Activated T-cell treated with anti-CD3 and anti-CD28 coated beads, Interleukin-2, amount 50 U/mL, for 72 hours (primary cell): ENCODE data around the gene FKBP5. TPM values are rescaled to one million over a fixed set of nuclear protein-coding genes. Genes with fewer than 3 reads are reported as not detected.
"Not testable (repeated sequence)": the region's sequence is repeated elsewhere in the genome, so short reads cannot be mapped to it uniquely, and the experiment has no call there.

Experiments used
- ATAC-seq, 2 donors: fragments of 150-1000 bp; cut with Tn5 transposase; replicated peaks in 1 of 2; 2 replicates each; pipeline ENCODE4 v1.10.0; 2021; ENCODE audit warnings: moderate library complexity in 2 of 2, mild to moderate bottlenecking in 1 of 2
- DNase-seq, 2 donors: peaks; one replicate each; pipeline ENCODE4 v3.0.0; 2021 to 2022; ENCODE audit warnings: mixed read lengths in 1 of 2
- H3K27ac Mint-ChIP-seq: one replicate; pipeline ENCODE4 v1.8.0; 2022; ENCODE audit warnings: mild to moderate bottlenecking, moderate library complexity, mixed read lengths
- H3K27me3 Mint-ChIP-seq: one replicate; pipeline ENCODE4 v1.8.0; 2022; ENCODE audit warnings: low read depth, mixed read lengths
- H3K36me3 Mint-ChIP-seq, 2 donors: one replicate each; pipeline ENCODE4 v1.8.0; 2022; ENCODE audit warnings: mixed read lengths in 2 of 2, mild to moderate bottlenecking in 1 of 2; ENCODE audit not compliant: insufficient read depth in 2 of 2
- H3K4me1 Mint-ChIP-seq: one replicate; pipeline ENCODE4 v1.8.0; 2022; ENCODE audit warnings: low read depth, mixed read lengths
- H3K4me3 Mint-ChIP-seq, 2 donors: one replicate each; pipeline ENCODE4 v1.8.0; 2022; ENCODE audit warnings: mild to moderate bottlenecking in 2 of 2, mixed read lengths in 2 of 2, moderate library complexity in 2 of 2
- H3K9me3 Mint-ChIP-seq, 2 donors: one replicate each; pipeline ENCODE4 v1.8.0; 2022; ENCODE audit warnings: mixed read lengths in 2 of 2
- total RNA-seq, 2 donors: library from RNA; stranded (reverse); gene quantifications; one replicate each; pipeline ENCODE4 v1.2.3, GENCODE V29; 2022

Gene FKBP5
- total RNA-seq, 2 donors from 2014 or later = 106 to 120 TPM

GRCh38 chr6:35607517-35608233 lies 81.0 kb downstream of the FKBP5 start:
- Mint-ChIP-seq H3K27ac (no peak overlapping the region), H3K4me1 (peaks cover 74% of the 10 kb centered on the region)

GRCh38 chr6:35605600-35605999 lies 83.1 kb downstream of the FKBP5 start:
- ATAC-seq (no peak), DNase-seq (no peak)
- Mint-ChIP-seq H3K4me1 (peaks cover 74% of the 10 kb centered on the region), H3K27ac (peak overlapping the region; percentile 16), H3K27me3 (no peaks in the 10 kb centered on the region), H3K36me3 (peaks cover 5 to 29% of the 10 kb centered on the region in 2 donors), H3K4me3 (peak overlapping the region; percentile 9 to 70), H3K9me3 (no peaks in the 10 kb centered on the region)

More at GRCh38 chr6:35607517-35608233, 81.0 kb downstream of the FKBP5 start:
- Mint-ChIP-seq H3K9me3 (peaks cover 0 to 5% of the 10 kb centered on the region in 2 donors), H3K36me3 (peaks cover 16 to 48% of the 10 kb centered on the region in 2 donors), H3K4me3 (no peak overlapping the region), H3K27me3 (no peaks in the 10 kb centered on the region)
- ATAC-seq (no peak), DNase-seq (no peak)

- Mint-ChIP-seq H3K4me3 (peak overlapping the region in 1 of 2 donors; percentile 82), H3K27me3 (no peaks in the 10 kb centered on the region), H3K4me1 (peaks cover 75% of the 10 kb centered on the region), H3K9me3 (no peaks in the 10 kb centered on the region), H3K27ac (peak overlapping the region; percentile 83), H3K36me3 (peaks cover 3 to 28% of the 10 kb centered on the region in 2 donors)
- DNase-seq (no peak), ATAC-seq (no peak)
Measured at GRCh38 chr6:35603326-35604202, 85.2 kb downstream of the FKBP5 start.

- no peaks in the 10 kb centered on the region for H3K9me3 Mint-ChIP-seq
- no peak for DNase-seq
- H3K36me3 Mint-ChIP-seq = peaks cover 3 to 26% of the 10 kb centered on the region in 2 donors
- peaks cover 75% of the 10 kb centered on the region for H3K4me1 Mint-ChIP-seq
- no peaks in the 10 kb centered on the region for H3K27me3 Mint-ChIP-seq
- peak overlapping the region; percentile 66 to 82 for H3K4me3 Mint-ChIP-seq
- H3K27ac Mint-ChIP-seq = peak overlapping the region; percentile 83
- no peak for ATAC-seq
Measured at GRCh38 chr6:35602133-35602946, 86.4 kb downstream of the FKBP5 start.

- no peaks in the 10 kb centered on the region for H3K9me3 Mint-ChIP-seq
- H3K4me3 Mint-ChIP-seq = peak overlapping the region; percentile 66 to 82
- ATAC-seq = peak; percentile 84 to 86
- peak; percentile 52 to 60 for DNase-seq
- H3K27me3 Mint-ChIP-seq = no peaks in the 10 kb centered on the region
- H3K27ac Mint-ChIP-seq = peak overlapping the region; percentile 93
- H3K36me3 Mint-ChIP-seq = peaks cover 6 to 32% of the 10 kb centered on the region in 2 donors
- H3K4me1 Mint-ChIP-seq = peaks cover 78% of the 10 kb centered on the region
Measured at GRCh38 chr6:35601331-35602132, 87.2 kb downstream of the FKBP5 start.

GRCh38 chr6:35600659-35601125 lies 88.0 kb downstream of the FKBP5 start:
- DNase-seq = no peak
- no peak for ATAC-seq
- Mint-ChIP-seq H3K9me3 (no peaks in the 10 kb centered on the region), H3K4me1 (peaks cover 78% of the 10 kb centered on the region), H3K27ac (peak overlapping the region; percentile 93), H3K4me3 (peak overlapping the region; percentile 66 to 82), H3K27me3 (no peaks in the 10 kb centered on the region), H3K36me3 (peaks cover 5 to 34% of the 10 kb centered on the region in 2 donors)

GRCh38 chr6:35599761-35600658 lies 88.7 kb downstream of the FKBP5 start:
- no peaks in the 10 kb centered on the region for H3K27me3 Mint-ChIP-seq
- H3K4me1 Mint-ChIP-seq = peaks cover 82% of the 10 kb centered on the region
- H3K27ac Mint-ChIP-seq = peak overlapping the region; percentile 93
- peak overlapping the region; percentile 66 to 82 for H3K4me3 Mint-ChIP-seq
- no peak for DNase-seq
- H3K36me3 Mint-ChIP-seq = peaks cover 5 to 34% of the 10 kb centered on the region in 2 donors
- ATAC-seq = peak; percentile 76 to 77
- H3K9me3 Mint-ChIP-seq = no peaks in the 10 kb centered on the region

GRCh38 chr6:35598621-35599020 lies 90.1 kb downstream of the FKBP5 start:
- H3K27ac Mint-ChIP-seq, ATAC-seq, DNase-seq, H3K27me3 Mint-ChIP-seq, H3K4me3 Mint-ChIP-seq, H3K9me3 Mint-ChIP-seq: not testable (repeated sequence)
- peaks cover 7 to 31% of the 10 kb centered on the region in 2 donors for H3K36me3 Mint-ChIP-seq
- H3K4me1 Mint-ChIP-seq = peaks cover 81% of the 10 kb centered on the region

GRCh38 chr6:35596448-35597442 lies 92.0 kb downstream of the FKBP5 start:
- no peaks in the 10 kb centered on the region for H3K27me3 Mint-ChIP-seq
- no peak overlapping the region for H3K4me3 Mint-ChIP-seq
- H3K4me1 Mint-ChIP-seq = peaks cover 72% of the 10 kb centered on the region
- no peaks in the 10 kb centered on the region for H3K9me3 Mint-ChIP-seq
- ATAC-seq = no peak
- H3K36me3 Mint-ChIP-seq = peaks cover 8 to 42% of the 10 kb centered on the region in 2 donors
- DNase-seq = no peak
- H3K27ac Mint-ChIP-seq = peak overlapping the region; percentile 80

GRCh38 chr6:35594503-35595186 lies 94.1 kb downstream of the FKBP5 start:
- Mint-ChIP-seq H3K27ac (peak overlapping the region; percentile 56), H3K4me1 (peaks cover 56% of the 10 kb centered on the region), H3K9me3 (no peaks in the 10 kb centered on the region), H3K4me3 (peak overlapping the region in 1 of 2 donors; percentile 37), H3K27me3 (no peaks in the 10 kb centered on the region), H3K36me3 (peaks cover 8 to 48% of the 10 kb centered on the region in 2 donors)
- ATAC-seq = no peak
- no peak for DNase-seq
